ENCODE measurements around the gene VWA2. TPM values are rescaled to one million over a fixed set of nuclear protein-coding genes. Genes with fewer than 3 reads are reported as not detected.

The VWA2 gene
- total and polyA plus RNA-seq, 2 of the 4 experiments (the other 2 are of a cell fraction), result not detected

GRCh38 chr10:114290038-114290437, 51.0 kb downstream of the VWA2 start:
- Histone ChIP-seq H3K9ac (ENCODE audit: low read depth, low read length) (no peak overlapping the region), H3K4me1 (ENCODE audit: control insufficient read depth, insufficient read depth, low read length) (no peaks in the 10 kb centered on the region), H3K18ac (ENCODE audit: low read depth, low read length) (no peak overlapping the region), H3K27ac (ENCODE audit: insufficient read depth, low read length) (no peak overlapping the region), H4K5ac (ENCODE audit: low read depth, low read length) (no peak overlapping the region), H2AK5ac (ENCODE audit: low read depth, low read length) (no peak overlapping the region), H3K4me2 (ENCODE audit: low read depth, low read length) (no peak overlapping the region), H2BK120ac (ENCODE audit: low read depth, low read length) (no peak overlapping the region), H2BK20ac (ENCODE audit: low read depth, low read length) (no peak overlapping the region), H2BK5ac (ENCODE audit: low read depth, low read length, poor library complexity, severe bottlenecking) (no peak overlapping the region), H2AFZ (replicated peaks; ENCODE audit: low read length, poor library complexity) (no peak overlapping the region), H3K56ac (ENCODE audit: extremely low read depth, insufficient read depth, low read length) (no peak overlapping the region), H3K14ac (replicated peaks; ENCODE audit: low read depth, low read length) (no peak overlapping the region), H3K9me1 (ENCODE audit: insufficient read depth, low read length) (no peaks in the 10 kb centered on the region), H3K27me3 (ENCODE audit: control insufficient read depth, insufficient read depth, low read length) (peaks cover 9% of the 10 kb centered on the region), H2AK9ac (replicated peaks; ENCODE audit: low read depth, low read length, poor library complexity) (no peak overlapping the region), H3K4ac (ENCODE audit: low read depth, low read length) (no peak overlapping the region), H3K9me3 (ENCODE audit: control insufficient read depth, insufficient read depth, low read length) (no peaks in the 10 kb centered on the region), H3K79me1 (ENCODE audit: low read depth in 1 of 2, low read length in 2 of 2) (no peaks in the 10 kb centered on the region), H3K4me3 (ENCODE audit: insufficient read depth, low read depth, low read length) (no peak overlapping the region), H4K20me1 (ENCODE audit: insufficient read depth, low read length) (no peaks in the 10 kb centered on the region; the same call in 1 of the 2 replicates), H2BK15ac (ENCODE audit: low read depth, low read length) (no peak overlapping the region), H3K36me3 (ENCODE audit: control insufficient read depth, insufficient read depth, low read length) (no peaks in the 10 kb centered on the region), H3K23ac (ENCODE audit: low read depth, low read length) (no peak overlapping the region), H4K91ac (ENCODE audit: insufficient read depth, low read depth, low read length) (no peak overlapping the region), H4K8ac (ENCODE audit: low read depth in 2 of 2, low read length in 2 of 2) (no peak overlapping the region)
- WGBS, 2 experiments (ENCODE audit: extremely low coverage in 2 of 2, insufficient read length in 1 of 2), result 80% methylated on average over 1 of the region's 10 CpGs; no CpG with 5 or more reads in 1 of the 2 experiments
- ChIA-PET POLR2A (ENCODE audit: unreplicated experiment) (no interaction called here), CTCF (no interaction called here)
- ATAC-seq (ENCODE audit: low read depth) (no peak), DNase-seq (no peak)
- intact Hi-C loops (cut with micrococcal nuclease) (no loop called here), in situ Hi-C loops (cut with MboI; ENCODE audit: low sequenced_read_pairs) (no loop called here), dilution Hi-C loops (cut with HindIII; ENCODE audit: low sequenced_read_pairs, unreplicated experiment) (no loop called here)
- no TSS peak for BruUV-seq (replicated peaks)
- TF ChIP-seq CHD1 (IDR thresholded peaks at IDR 0.05; ENCODE audit: low read depth, low read length) (no peak), USF2 (IDR thresholded peaks at IDR 0.05; ENCODE audit: low read depth, low read length) (no peak), CEBPB (IDR thresholded peaks at IDR 0.05; ENCODE audit: low read depth, low read length) (no peak), POLR2A (IDR thresholded peaks at IDR 0.05; ENCODE audit: low read depth, low read length) (no peak), MXI1 (IDR thresholded peaks at IDR 0.05; ENCODE audit: borderline replicate concordance, low read depth, low read length) (no peak), CTCF (conservative IDR thresholded peaks at IDR 0.05; ENCODE audit: low read depth, low read length) (no peak), MAZ (IDR thresholded peaks at IDR 0.05; ENCODE audit: borderline replicate concordance, low read depth, low read length) (no peak)
